Gastrocnemius medialis (tissue), 4 donors: ENCODE data around the gene MAP3K6.

Experiments
- CTCF ChIP-seq, 5 experiments: fragments of 450-650 bp in 3 of 5; fragments of 200-600 bp in 2 of 5; sonication (generic) in 2 of 5; IDR thresholded peaks in 4 of 5; conservative IDR thresholded peaks in 1 of 5; 1 replicate in 4 of 5; 2 replicates in 1 of 5; pipeline ENCODE4 v1.5.1; 2016 to 2019; ENCODE audit warnings: antibody characterized with exemption in 5 of 5, mild to moderate bottlenecking in 3 of 5, moderate library complexity in 3 of 5
- POLR2A ChIP-seq, 2 donors: fragments of 450-650 bp; IDR thresholded peaks; one replicate each; pipeline ENCODE4 v1.6.1; 2017; ENCODE audit warnings: antibody characterized with exemption in 2 of 2, mild to moderate bottlenecking in 2 of 2, moderate library complexity in 2 of 2

- no peak for TF ChIP-seq POLR2A (IDR thresholded peaks at IDR 0.05)
- no peak for TF ChIP-seq CTCF (IDR thresholded peaks at IDR 0.05 in 4 of 5, conservative IDR thresholded peaks at IDR 0.05 in 1 of 5)
Measured at GRCh38 chr1:27383661-27384060, 16.9 kb upstream of the MAP3K6 start.
